ENCODE measurements around the gene UNG. TPM values are rescaled to one million over a fixed set of nuclear protein-coding genes. Genes with fewer than 3 reads are reported as not detected.

Gene UNG
- total and polyA plus RNA-seq, 2 of the 8 experiments (the other 6 are each of a cell fraction or from before 2014, with no cell fraction given) = 71.6 to 163 TPM

DNA sequence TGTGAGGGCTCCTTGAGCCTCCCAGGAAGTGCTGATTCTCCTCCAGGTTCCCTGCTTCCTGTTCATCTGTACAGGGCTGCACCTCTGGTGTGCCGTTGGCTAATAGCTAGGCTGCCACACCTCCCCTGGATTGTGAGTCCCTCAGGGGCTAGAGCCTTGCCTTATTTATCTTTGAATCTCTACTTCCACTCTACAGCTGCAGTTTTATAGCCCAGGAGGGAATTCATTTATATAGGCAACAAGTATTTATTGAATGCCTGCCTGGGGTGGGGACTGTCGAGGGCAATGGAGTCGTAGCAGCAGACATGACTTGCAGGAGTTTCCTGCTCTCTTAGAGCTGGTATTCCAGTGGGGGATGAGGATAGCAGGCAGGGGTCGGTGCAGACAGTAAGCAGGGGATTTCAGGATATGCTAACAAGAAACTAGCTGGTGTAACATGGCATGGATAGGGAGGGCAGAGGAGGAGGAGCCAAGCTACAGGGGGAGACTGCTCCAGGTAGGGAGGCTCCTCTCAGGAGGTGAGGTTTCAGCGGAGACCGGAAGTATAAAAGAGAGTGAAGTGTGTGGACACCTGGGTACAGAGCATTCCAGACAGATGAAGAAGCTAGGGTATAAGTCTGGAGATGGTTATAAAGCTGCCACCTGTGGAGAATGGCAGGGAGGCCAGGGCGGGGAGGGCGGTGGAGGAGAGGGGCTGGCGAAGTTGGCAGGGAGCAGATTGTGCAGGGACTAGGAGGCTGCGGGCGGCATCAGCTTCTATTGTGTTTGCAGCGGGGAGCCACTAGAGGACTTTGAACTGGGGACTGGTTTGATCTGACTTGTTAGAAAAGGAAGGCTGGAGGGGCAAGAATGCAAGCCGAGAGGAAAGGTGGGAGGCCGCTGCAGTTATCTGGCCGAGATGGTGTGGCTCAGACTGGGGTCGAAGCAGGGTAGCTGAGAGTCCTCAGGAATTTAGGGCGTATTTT, 27.8 kb upstream of the UNG start:
- peak overlapping the region; percentile 83; the same call in 1 of the 2 replicates for H2BK15ac ChIP-seq (ENCODE audit: low read length)
- H2BK5ac ChIP-seq (ENCODE audit: low read depth, low read length) = 0 out of 2 replicates have a peak overlapping the region, but pooled peaks have one; percentile 13
- ChIA-PET POLR2A (ENCODE audit: partially characterized antibody) (interaction anchor here (0.6 to 2.3 kb wide), 7 partner anchors 15 to 596 kb away, joined by 3 to 8 read pairs (median 4); partner anchors contain the start of gene ALKBH2), CTCF (ENCODE audit: partially characterized antibody) (interaction anchor here (0.7 to 3.5 kb wide), 17 partner anchors 10 to 451 kb away, joined by 3 to 11 read pairs (median 3); no protein-coding TSS in a partner anchor)
- H3K79me2 ChIP-seq (ENCODE audit: control insufficient read depth in 1 of 2, insufficient read depth in 2 of 2, low read length in 2 of 2) = no peaks in the 10 kb centered on the region
- peak in 1 of 2 experiments; percentile 77 for DNase-seq (ENCODE audit: low read depth in 1 of 2, low spot score in 2 of 2)
- H3K4me1 ChIP-seq (replicated peaks in 1 of 4; ENCODE audit: control insufficient read depth in 3 of 4, insufficient read depth in 4 of 4, low read length in 3 of 4) = peaks cover 0 to 11% (median 4%) of the 10 kb centered on the region in 4 experiments; a peak in 3 of 7 replicates
- peak overlapping the region in 3 of 4 experiments; percentile 15 to 46 (median 23); a peak in 5 of 8 replicates for H3K4me3 ChIP-seq (ENCODE audit: extremely low read depth in 1 of 4, insufficient read depth in 2 of 4, low read depth in 3 of 4, low read length in 4 of 4)
- H3K27me3 ChIP-seq (replicated peaks in 1 of 4; ENCODE audit: control insufficient read depth in 3 of 4, extremely low read depth in 1 of 4, insufficient read depth in 3 of 4, low read length in 3 of 4) = no peaks in the 10 kb centered on the region
- no peaks in the 10 kb centered on the region for H4K20me1 ChIP-seq (replicated peaks in 1 of 2; ENCODE audit: control insufficient read depth in 1 of 2, insufficient read depth in 2 of 2, low read length in 2 of 2)
- H4K5ac ChIP-seq (ENCODE audit: insufficient read length, low read depth, low read length) = peak overlapping the region; percentile 16
- H3K4ac ChIP-seq (replicated peaks; ENCODE audit: insufficient read length, low read depth, low read length) = no peak overlapping the region
- H3K9ac ChIP-seq (replicated peaks in 1 of 4; ENCODE audit: extremely low read depth in 1 of 4, low read depth in 3 of 4, low read length in 3 of 4) = peak overlapping the region in 2 of 4 experiments; percentile 0 to 43; a peak in 3 of 7 replicates
- no peak overlapping the region for H2BK20ac ChIP-seq (ENCODE audit: low read length)
- peaks cover 4% of the 10 kb centered on the region; the same call in 1 of the 2 replicates for H3K23me2 ChIP-seq (ENCODE audit: low read depth, low read length)
- peak overlapping the region; percentile 38 for H3K27ac ChIP-seq (ENCODE audit: low read depth, low read length)
- peak overlapping the region; percentile 66; the same call in 1 of the 2 replicates for H2AFZ ChIP-seq (ENCODE audit: low read length)
- no peaks in the 10 kb centered on the region; a peak in 1 of 8 replicates for H3K36me3 ChIP-seq (ENCODE audit: control insufficient read depth in 2 of 4, insufficient read depth in 4 of 4, low read length in 3 of 4)
- H3K9me3 ChIP-seq (ENCODE audit: insufficient read depth in 2 of 2, low read depth in 1 of 2, low read length in 1 of 2) = no peaks in the 10 kb centered on the region
- H3K18ac ChIP-seq (ENCODE audit: extremely low read depth, low read length) = no peak overlapping the region; the same call in 1 of the 2 replicates
- no peak overlapping the region for H3K23ac ChIP-seq (ENCODE audit: insufficient read length)
- no peak overlapping the region for H3K56ac ChIP-seq (replicated peaks; ENCODE audit: insufficient read length, low read depth, low read length)
- no peaks in the 10 kb centered on the region for H3K79me1 ChIP-seq (ENCODE audit: low read depth, low read length)
- no peak overlapping the region for H4K91ac ChIP-seq (replicated peaks; ENCODE audit: insufficient read length, low read length)
- H2BK12ac ChIP-seq (ENCODE audit: low read depth, low read length) = peak overlapping the region; percentile 39; the same call in 1 of the 2 replicates
- H3K4me2 ChIP-seq (ENCODE audit: insufficient read depth in 1 of 2, low read depth in 2 of 2, low read length in 2 of 2) = peak overlapping the region; percentile 40 to 61; a peak in 3 of 4 replicates
- WGBS, 2 experiments (ENCODE audit: extremely low coverage in 1 of 2, insufficient coverage in 1 of 2, insufficient read length in 1 of 2, insufficient replicate concordance in 2 of 2, low coverage in 1 of 2, low lambda C conversion rate in 2 of 2, missing lambda C conversion rate in 1 of 2) = 33% methylated on average over 17 of the region's 17 CpGs; no CpG with 5 or more reads in 1 of the 2 experiments
- peak overlapping the region; percentile 19; the same call in 1 of the 2 replicates for H4K8ac ChIP-seq (ENCODE audit: extremely low read depth, insufficient read depth, low read length)
- no peak overlapping the region for H3K14ac ChIP-seq (ENCODE audit: insufficient read length)
- H2AK5ac ChIP-seq (ENCODE audit: low read depth, low read length) = 0 out of 2 replicates have a peak overlapping the region, but pooled peaks have one; percentile 86
- no peak for FAIRE-seq
- H2BK120ac ChIP-seq (replicated peaks; ENCODE audit: low read depth, low read length) = no peak overlapping the region
- TF ChIP-seq JUND (IDR thresholded peaks at IDR 0.05; ENCODE audit: low read length) = no peak
- no peak for TF ChIP-seq TAF7 (optimal IDR thresholded peaks at IDR 0.05; ENCODE audit: borderline replicate concordance, low read depth, low read length)
- peak; percentile 61; the same call in 1 of the 2 replicates for TF ChIP-seq RBBP5 (IDR thresholded peaks at IDR 0.05; ENCODE audit: borderline replicate concordance, low read depth, low read length)
- TF ChIP-seq, protein P1, sequence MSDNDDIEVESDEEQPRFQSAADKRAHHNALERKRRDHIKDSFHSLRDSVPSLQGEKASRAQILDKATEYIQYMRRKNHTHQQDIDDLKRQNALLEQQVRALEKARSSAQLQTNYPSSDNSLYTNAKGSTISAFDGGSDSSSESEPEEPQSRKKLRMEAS (IDR thresholded peaks at IDR 0.05) = 0 out of 2 replicates have a peak, but pooled peaks have one; percentile 8
- TF ChIP-seq YY1 (IDR thresholded peaks at IDR 0.05; ENCODE audit: low read depth, low read length) = 0 out of 2 replicates have a peak, but pooled peaks have one; percentile 38
- TF ChIP-seq CREB1 (IDR thresholded peaks at IDR 0.05) = no peak
- TF ChIP-seq TCF12 (IDR thresholded peaks at IDR 0.05; ENCODE audit: low read depth, low read length) = no peak
- no peak for TF ChIP-seq RNF2 (IDR thresholded peaks at IDR 0.05; ENCODE audit: borderline replicate concordance, low read depth, low read length, missing control alignments, poor library complexity, severe bottlenecking)
- peak; percentile 10; the same call in 1 of the 2 replicates for TF ChIP-seq KDM1A (IDR thresholded peaks at IDR 0.05; ENCODE audit: borderline replicate concordance, low read length)
